HG02885 (cell line): ENCODE results near the gene PROCR.
"Not testable (repeated sequence)": the region's sequence is repeated elsewhere in the genome, so short reads cannot be mapped to it uniquely, and the experiment has no call there.

Source experiments
- ATAC-seq: cut with Tn5 transposase; IDR thresholded peaks from one replicate; pipeline ENCODE4 v1.9.1; 2021; ENCODE audit warnings: mild to moderate bottlenecking; ENCODE audit not compliant: unreplicated experiment, poor library complexity

The PROCR gene

DNA sequence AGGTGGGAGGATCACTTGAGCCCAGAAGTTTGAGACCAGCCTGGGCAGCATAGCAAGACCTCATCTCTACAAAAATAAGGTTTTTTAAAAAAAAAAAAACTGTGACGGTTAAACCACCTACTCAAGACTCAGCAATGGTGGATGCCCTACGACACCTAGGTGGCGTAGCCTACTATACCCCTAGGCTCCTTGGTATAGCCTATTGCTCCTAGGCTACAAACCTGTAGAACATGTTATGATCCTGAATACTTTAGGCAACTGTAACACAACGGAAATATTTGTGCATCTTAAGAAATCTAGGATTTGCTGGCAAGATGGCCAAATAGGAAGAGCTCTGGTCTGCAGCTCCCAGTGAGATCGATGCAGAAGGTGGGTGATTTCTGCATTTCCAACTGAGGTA lies 11.5 kb upstream of the PROCR start:
- ATAC-seq = not testable (repeated sequence)

DNA sequence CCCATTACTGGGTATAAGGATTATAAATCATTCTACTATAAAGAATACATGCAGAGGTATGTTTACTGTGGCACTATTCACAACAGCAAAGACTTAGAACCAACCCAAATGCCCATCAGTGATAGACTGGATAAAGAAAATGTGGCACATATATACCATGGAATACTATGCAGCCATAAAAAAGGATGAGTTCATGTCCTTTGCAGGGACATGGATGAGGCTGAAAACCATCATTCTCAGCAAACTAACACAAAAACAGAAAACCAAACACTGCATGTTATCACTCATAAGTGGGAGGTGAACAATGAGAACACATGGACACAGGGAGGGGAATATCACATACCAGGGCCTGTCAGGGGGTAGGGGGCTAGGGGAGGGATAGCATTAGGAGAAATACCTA lies 7.3 kb upstream of the PROCR start:
- not testable (repeated sequence) for ATAC-seq

- no peak for ATAC-seq
These were observed 6.4 kb upstream of the PROCR start for GRCh38 chr20:35165221-35166185.

GRCh38 chr20:35166242-35166830 lies 5.5 kb upstream of the PROCR start:
- ATAC-seq = no peak

DNA sequence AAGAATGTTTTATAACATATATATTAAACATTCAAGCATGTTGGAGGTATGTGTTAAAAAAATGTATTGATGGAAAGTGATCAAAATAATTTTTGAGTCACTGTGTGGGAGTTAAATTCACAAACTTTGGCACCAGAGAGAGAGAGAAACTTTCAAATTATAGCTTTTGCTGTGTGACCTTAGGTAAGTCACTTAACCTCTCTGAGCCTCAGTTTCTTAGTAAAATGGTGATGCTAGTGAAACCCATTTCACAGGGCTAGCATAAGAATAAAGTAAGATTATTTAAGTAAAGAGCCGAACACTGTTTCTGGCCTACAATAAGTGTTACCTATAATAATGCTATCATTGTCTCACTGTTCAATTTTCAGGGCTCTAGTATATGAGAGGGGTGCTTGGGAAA lies 4.1 kb upstream of the PROCR start:
- ATAC-seq = no peak

DNA sequence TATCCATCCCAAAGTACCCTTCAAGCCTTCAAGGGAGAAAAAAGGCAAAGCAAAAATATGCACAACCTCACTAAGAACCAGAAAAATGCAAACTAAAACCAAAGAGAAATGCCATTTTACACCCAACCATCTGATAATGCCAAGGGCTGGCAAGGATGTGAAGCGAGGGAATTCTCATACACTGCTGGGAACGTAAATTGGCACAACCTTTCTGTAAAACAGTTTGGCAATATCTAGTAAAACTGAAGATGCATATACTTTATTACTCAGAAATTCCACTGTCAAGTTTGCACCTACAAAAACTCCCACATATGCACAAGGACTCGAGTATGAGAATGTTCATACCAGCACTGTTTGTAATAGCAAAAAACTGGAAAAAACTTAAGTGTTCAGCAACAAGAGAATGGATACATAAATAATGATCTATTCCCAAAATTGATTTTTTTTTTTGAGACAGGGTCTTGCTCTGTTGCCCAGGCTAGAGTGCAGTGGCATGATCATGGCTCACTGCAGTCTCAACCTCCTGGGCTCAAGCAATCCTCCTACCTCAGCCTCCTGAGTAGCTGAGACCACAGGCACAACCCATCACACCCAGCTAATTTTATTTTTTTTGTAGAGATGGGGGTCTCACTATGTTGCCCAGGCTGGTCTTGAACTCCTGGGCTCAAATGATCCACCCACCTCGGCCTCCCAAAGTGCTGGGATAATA lies 3.0 kb upstream of the PROCR start:
- ATAC-seq = not testable (repeated sequence)

DNA sequence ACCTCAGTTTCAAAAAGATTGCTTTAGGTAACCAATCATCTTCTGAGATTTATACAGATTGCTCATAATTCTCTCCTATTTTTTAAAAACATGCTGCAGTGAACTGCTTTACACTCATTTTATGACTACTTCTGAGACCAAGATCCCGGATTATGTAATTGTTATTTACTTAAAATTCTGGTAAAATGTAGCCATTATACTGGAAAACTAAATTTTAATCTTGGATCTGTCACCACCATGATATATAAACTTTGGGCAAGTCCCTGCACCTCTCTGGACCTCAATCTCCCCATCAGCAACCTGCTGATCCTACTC lies 477 bp upstream of the PROCR start:
- no peak for ATAC-seq

DNA sequence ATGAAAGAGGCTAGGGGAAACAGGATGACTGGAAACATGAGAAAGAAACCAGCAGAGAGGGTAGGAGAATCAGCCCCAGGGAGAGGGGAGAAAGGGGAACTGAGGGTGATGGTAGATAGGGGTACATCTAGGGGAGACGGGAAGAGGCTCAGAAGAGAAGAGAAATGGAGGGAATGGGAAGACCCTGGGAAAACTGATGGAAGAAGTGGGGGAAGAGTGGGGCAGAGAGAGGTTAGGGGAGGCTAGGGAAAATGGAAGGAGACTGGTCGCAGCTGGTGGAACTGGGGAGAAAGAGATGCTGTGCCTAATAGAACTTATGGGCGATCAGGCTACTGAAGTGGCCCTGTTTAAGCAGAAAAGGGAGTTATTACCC lies 548 bp downstream of the PROCR start:
- ATAC-seq = no peak

GRCh38 chr20:35173576-35174192 lies 1.8 kb downstream of the PROCR start:
- no peak for ATAC-seq

DNA sequence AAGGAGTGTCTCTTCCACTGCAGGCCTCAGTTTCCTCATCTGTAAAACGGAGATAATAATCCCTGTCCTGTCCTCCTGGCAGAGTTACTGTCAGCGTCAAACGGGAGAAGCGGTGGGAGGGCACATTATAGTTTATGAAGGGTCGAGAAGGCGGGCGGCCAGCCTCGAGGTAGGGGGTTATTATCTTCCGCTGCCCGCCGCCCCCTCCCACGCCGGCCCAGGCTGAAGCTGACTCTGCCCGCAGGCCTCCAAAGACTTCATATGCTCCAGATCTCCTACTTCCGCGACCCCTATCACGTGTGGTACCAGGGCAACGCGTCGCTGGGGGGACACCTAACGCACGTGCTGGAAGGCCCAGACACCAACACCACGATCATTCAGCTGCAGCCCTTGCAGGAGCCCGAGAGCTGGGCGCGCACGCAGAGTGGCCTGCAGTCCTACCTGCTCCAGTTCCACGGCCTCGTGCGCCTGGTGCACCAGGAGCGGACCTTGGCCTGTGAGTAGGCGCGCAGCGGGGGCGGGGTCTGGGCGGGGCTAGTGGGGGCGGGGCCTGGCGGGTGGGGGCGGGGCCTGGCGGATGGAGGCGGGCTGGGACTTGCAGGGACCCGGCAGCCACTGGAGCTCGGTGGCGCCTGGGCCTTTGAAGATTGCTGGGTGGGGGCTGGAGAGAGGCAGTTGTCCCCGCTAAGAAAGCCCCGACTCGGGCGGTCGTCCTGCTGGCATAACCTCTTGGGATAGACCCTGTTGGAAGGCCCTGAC lies 2.8 kb downstream of the PROCR start:
- no peak for ATAC-seq

DNA sequence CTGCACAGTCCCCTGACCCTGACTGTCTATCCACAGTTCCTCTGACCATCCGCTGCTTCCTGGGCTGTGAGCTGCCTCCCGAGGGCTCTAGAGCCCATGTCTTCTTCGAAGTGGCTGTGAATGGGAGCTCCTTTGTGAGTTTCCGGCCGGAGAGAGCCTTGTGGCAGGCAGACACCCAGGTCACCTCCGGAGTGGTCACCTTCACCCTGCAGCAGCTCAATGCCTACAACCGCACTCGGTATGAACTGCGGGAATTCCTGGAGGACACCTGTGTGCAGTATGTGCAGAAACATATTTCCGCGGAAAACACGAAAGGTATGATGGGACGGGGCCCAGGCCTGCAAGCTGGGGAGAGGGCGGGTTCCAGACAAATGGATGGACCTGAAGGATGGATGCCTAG lies 4.3 kb downstream of the PROCR start:
- no peak for ATAC-seq

DNA sequence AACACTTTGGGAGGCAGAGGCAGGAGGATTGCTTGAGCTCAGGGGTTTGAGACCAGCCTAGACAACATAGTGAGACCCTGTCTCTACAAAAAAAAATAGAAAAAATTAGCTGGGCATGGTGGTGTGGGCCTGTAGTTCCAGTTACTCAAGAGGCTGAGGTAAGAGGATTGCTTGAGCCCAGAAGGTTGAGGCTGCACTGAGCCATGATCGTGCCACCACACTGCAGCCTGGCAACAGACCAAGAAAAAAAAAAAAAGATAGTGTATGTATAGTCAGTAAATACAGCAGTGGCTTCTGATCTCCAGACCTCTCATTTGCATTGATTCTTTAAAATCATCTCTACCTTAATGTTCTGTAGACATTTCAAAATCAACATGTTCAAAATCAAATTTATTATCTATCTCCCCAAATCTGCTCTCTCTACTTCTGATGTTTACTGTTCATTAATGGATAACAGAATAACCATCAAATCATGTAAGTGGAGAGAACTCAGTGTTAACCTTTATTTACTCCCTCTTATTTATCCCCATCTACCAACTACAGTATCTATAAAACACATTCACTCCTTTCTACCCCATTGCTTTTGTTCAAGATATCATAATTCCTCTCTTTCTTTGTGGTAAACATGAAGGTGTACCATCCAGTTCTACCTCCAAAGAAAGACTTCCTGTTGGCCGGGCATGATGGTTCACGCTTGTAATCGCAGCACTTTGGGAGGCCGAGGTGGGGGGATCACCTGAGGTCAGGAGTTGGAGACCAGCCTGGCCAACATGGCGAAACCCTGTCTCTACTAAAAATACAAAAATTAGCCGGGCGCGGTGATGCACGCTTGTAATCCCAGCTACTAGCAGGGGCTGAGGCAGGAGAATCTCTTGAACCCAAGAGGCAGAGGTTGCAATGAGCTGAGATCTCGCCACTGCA lies 7.7 kb downstream of the PROCR start:
- ATAC-seq = no peak

DNA sequence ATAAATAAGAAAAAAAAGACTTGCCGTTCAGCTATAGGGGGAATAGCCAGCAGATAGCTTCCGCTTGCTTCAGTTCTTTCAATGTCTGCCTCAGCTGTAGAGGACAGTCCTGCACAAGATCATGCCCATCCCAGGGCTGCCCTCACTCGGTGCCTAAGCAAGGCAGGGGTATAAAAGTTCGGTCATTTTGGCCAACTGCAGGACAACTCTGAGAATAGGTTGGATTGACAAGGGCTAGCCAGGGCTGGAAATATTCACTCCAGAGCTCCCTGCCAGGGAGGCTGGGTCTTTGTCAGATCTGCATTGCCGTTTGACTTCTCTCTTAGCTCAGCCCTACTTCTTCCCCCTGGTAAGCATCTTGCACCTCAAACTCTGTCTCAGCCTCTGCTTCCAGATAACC lies 8.4 kb downstream of the PROCR start:
- no peak for ATAC-seq

DNA sequence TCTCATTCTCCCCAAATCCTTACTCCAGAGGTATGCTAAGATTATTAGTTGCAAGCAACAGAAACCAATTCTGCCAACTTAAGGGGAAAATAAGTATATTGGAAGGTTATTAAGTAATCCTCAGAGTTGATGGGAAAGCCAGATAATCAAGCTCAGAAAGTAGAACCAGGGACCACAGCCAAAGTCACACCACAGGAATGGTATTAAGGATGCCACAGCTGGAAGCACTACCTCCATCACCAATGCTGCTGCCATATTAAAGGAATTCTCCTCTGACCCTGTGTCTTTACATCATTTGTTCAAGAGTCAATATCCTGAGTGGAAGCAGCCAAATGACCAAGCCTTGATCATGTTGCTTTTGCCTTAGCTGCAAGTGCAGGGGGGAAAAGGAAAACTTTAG lies 9.9 kb downstream of the PROCR start:
- ATAC-seq = no peak

DNA sequence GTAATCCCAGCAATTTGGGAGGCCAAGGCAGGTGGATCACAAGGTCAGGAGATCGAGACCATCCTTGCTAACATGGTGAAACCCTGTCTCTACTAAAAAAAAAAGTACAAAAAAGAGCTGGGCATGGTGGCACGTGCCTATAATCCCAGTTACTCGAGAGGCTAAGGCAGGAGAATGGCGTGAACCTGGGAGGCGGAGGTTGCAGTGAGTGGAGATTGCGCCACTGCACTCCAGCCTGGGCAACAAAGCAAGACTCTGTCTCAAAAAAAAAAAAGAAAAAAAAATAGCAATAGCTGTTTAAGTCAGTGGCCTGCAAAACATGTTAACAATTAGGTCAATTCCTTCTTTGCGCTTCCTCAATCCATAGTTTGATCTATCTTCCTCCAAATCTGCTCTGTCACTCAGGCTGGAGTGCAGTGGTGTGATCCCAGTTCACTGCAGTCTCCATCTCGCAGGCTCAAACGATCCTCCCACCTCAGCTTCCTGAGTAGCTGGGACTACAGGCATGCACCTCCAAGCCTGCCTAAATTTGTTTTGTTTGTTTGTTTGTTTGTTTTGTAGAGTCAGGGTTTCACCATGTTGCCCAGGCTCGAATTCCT lies 14.9 kb downstream of the PROCR start:
- not testable (repeated sequence) for ATAC-seq

DNA sequence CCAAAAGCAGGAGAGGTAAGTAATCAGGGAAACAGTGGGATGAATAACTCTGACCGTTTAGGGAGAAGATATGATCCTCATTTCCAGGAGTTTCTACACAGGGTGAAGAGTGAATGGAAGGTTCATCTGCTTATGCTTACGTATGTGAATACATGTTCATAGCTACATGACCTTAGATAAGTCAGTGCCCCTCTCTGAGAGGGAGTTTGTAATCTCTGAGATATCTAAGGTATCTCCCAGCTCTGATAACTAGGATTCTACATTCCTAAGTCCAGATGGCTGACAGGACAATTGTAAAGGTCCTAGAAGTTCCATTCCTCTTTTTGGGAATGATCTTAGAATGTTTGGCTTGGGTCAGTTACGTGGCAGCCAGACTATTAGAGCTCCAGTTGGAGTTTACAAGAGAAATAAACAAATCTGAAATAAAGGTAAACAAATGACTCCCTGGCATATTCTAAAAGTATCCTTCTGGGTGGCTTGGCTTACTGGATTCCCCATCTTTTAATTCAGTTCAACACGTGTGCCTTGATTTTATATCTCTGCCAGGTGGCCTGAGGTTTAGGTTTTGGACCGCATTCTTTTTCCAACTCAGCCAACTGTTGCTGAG lies 15.8 kb downstream of the PROCR start:
- ATAC-seq = no peak

DNA sequence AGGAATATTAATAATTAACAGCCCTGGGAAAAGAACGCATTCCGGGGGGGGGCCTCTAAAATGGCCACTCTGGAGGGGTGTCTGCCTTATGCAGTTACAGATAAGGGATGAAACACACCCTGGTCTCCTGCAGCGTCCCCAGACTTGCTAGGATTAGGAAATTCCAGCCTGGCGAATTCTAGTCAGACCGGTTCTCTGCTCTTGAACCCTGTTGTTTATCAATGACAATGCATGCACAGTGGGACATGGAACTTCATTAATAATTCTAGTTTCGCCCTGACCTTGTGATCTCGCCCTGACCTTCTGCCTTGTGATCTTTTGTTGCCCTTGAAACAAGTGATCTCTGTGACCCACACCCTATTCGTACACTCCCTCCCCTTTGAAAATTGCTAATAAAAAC lies 17.4 kb downstream of the PROCR start:
- ATAC-seq = not testable (repeated sequence)

- no peak for ATAC-seq
These were observed 18.7 kb downstream of the PROCR start for GRCh38 chr20:35190556-35190955.
